Measurements from ENCODE around the gene CCIN. TPM values are rescaled to one million over a fixed set of nuclear protein-coding genes. Genes with fewer than 3 reads are reported as not detected.
"Not testable (repeated sequence)": the region's sequence is repeated elsewhere in the genome, so short reads cannot be mapped to it uniquely, and the experiment has no call there.

CCIN gene
- total RNA-seq, 2 donors from 2014 or later, result 0.18 to 0.35 TPM

GRCh38 chr9:36129139-36129538 is 40.0 kb upstream of the CCIN start:
- Mint-ChIP-seq H3K4me3 (no peak overlapping the region), H3K27ac (no peak overlapping the region), H3K9me3 (no peaks in the 10 kb centered on the region), H3K27me3 (ENCODE audit: insufficient read depth) (peaks cover 27% of the 10 kb centered on the region), H3K4me1 (no peaks in the 10 kb centered on the region), H3K36me3 (ENCODE audit: low read depth) (no peaks in the 10 kb centered on the region)
- 95% methylated on average over 10 to 12 of the region's 12 CpGs for WGBS, 2 experiments (ENCODE audit: insufficient coverage in 1 of 2, insufficient read length in 1 of 2)
- Histone ChIP-seq H3K27ac (ENCODE audit: low read depth, low read length) (no peak overlapping the region), H3K4me3 (ENCODE audit: low read length) (no peak overlapping the region), H3K36me3 (ENCODE audit: control insufficient read depth, insufficient read depth, low read length) (no peaks in the 10 kb centered on the region), H3K27me3 (ENCODE audit: control insufficient read depth, insufficient read depth, low read length, poor library complexity, severe bottlenecking) (no peaks in the 10 kb centered on the region), H3K9ac (ENCODE audit: extremely low read depth, low read length, poor library complexity, severe bottlenecking) (no peak overlapping the region), H3K4me1 (ENCODE audit: control insufficient read depth, insufficient read depth, low read length) (no peaks in the 10 kb centered on the region), H3K9me3 (ENCODE audit: control insufficient read depth, low read length) (no peaks in the 10 kb centered on the region)
- TF ChIP-seq, protein P1, sequence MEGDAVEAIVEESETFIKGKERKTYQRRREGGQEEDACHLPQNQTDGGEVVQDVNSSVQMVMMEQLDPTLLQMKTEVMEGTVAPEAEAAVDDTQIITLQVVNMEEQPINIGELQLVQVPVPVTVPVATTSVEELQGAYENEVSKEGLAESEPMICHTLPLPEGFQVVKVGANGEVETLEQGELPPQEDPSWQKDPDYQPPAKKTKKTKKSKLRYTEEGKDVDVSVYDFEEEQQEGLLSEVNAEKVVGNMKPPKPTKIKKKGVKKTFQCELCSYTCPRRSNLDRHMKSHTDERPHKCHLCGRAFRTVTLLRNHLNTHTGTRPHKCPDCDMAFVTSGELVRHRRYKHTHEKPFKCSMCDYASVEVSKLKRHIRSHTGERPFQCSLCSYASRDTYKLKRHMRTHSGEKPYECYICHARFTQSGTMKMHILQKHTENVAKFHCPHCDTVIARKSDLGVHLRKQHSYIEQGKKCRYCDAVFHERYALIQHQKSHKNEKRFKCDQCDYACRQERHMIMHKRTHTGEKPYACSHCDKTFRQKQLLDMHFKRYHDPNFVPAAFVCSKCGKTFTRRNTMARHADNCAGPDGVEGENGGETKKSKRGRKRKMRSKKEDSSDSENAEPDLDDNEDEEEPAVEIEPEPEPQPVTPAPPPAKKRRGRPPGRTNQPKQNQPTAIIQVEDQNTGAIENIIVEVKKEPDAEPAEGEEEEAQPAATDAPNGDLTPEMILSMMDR (conservative IDR thresholded peaks at IDR 0.05), result no peak
- peak; percentile 8 for DNase-seq

- not testable (repeated sequence) for H3K4me3 Mint-ChIP-seq; DNase-seq; H3K27ac Mint-ChIP-seq; H3K9ac ChIP-seq (ENCODE audit: extremely low read depth, low read length, poor library complexity, severe bottlenecking); H3K27me3 ChIP-seq (ENCODE audit: control insufficient read depth, insufficient read depth, low read length, poor library complexity, severe bottlenecking); H3K4me3 ChIP-seq (ENCODE audit: low read length); H3K9me3 Mint-ChIP-seq; H3K36me3 Mint-ChIP-seq (ENCODE audit: low read depth); H3K36me3 ChIP-seq (ENCODE audit: control insufficient read depth, insufficient read depth, low read length); H3K27ac ChIP-seq (ENCODE audit: low read depth, low read length); H3K4me1 ChIP-seq (ENCODE audit: control insufficient read depth, insufficient read depth, low read length); H3K9me3 ChIP-seq (ENCODE audit: control insufficient read depth, low read length)
- H3K27me3 Mint-ChIP-seq (ENCODE audit: insufficient read depth), result peaks cover 42% of the 10 kb centered on the region
- WGBS, 2 experiments (ENCODE audit: insufficient coverage in 1 of 2, insufficient read length in 1 of 2), result 95 to 97% methylated on average over 2 to 7 of the region's 7 CpGs
- peaks cover 15% of the 10 kb centered on the region for H3K4me1 Mint-ChIP-seq
Measured at GRCh38 chr9:36131666-36132065, 37.5 kb upstream of the CCIN start.

GRCh38 chr9:36132086-36132485 is 37.1 kb upstream of the CCIN start:
- no peaks in the 10 kb centered on the region for H3K36me3 ChIP-seq (ENCODE audit: control insufficient read depth, insufficient read depth, low read length)
- Mint-ChIP-seq H3K36me3 (ENCODE audit: low read depth) (no peaks in the 10 kb centered on the region), H3K9me3 (no peaks in the 10 kb centered on the region), H3K4me3 (no peak overlapping the region), H3K27ac (no peak overlapping the region), H3K27me3 (ENCODE audit: insufficient read depth) (peaks cover 44% of the 10 kb centered on the region), H3K4me1 (peaks cover 16% of the 10 kb centered on the region)
- peak; percentile 20 for DNase-seq
- TF ChIP-seq, protein P1 (conservative IDR thresholded peaks at IDR 0.05), result no peak
- H3K9me3 ChIP-seq (ENCODE audit: control insufficient read depth, low read length), result no peaks in the 10 kb centered on the region
- no peak overlapping the region for H3K27ac ChIP-seq (ENCODE audit: low read depth, low read length)
- H3K9ac ChIP-seq (ENCODE audit: extremely low read depth, low read length, poor library complexity, severe bottlenecking), result no peak overlapping the region
- H3K27me3 ChIP-seq (ENCODE audit: control insufficient read depth, insufficient read depth, low read length, poor library complexity, severe bottlenecking), result peaks cover 3% of the 10 kb centered on the region
- WGBS, 2 experiments (ENCODE audit: insufficient coverage in 1 of 2, insufficient read length in 1 of 2), result 41 to 62% methylated on average over 3 of the region's 3 CpGs
- H3K4me1 ChIP-seq (ENCODE audit: control insufficient read depth, insufficient read depth, low read length), result no peaks in the 10 kb centered on the region
- no peak overlapping the region for H3K4me3 ChIP-seq (ENCODE audit: low read length)

Data from endodermal cell (in vitro differentiated cells).